HepG2 (cell line): ENCODE measurements around the gene ZNF23. TPM values are rescaled to one million over a fixed set of nuclear protein-coding genes. Genes with fewer than 3 reads are reported as not detected.

Experiments
- CCDC6 ChIP-seq: sonication (generic); formaldehyde crosslinking; IDR thresholded peaks from 2 replicates; pipeline ENCODE4 v1.8.1; 2022; ENCODE audit warnings: mild to moderate bottlenecking, missing genetic modification reagents, moderate library complexity
- CHCHD3 ChIP-seq: sonication (generic); formaldehyde crosslinking; IDR thresholded peaks from 2 replicates; pipeline ENCODE4 v1.8.0; 2022; ENCODE audit warnings: mild to moderate bottlenecking, missing genetic modification reagents, moderate library complexity
- DNMT3B ChIP-seq: conservative IDR thresholded peaks from 2 replicates; pipeline ENCODE4 v1.6.1; 2016; ENCODE audit warnings: missing biosample characterization, control low read depth
- GATAD2A ChIP-seq: IDR thresholded peaks from 2 replicates; pipeline ENCODE4 v1.6.1; 2016
- IKZF5 ChIP-seq: IDR thresholded peaks from 2 replicates; pipeline ENCODE4 v1.6.1; 2018; ENCODE audit warnings: missing genetic modification reagents, mild to moderate bottlenecking, missing compliant biosample characterization
- KLF16 ChIP-seq, 2 experiments: sonication (generic) in 1 of 2; formaldehyde crosslinking in 1 of 2; IDR thresholded peaks; 2 replicates each; pipeline versions ENCODE4 v1.6.1 to v1.8.0; 2016 to 2023; ENCODE audit warnings: missing genetic modification reagents in 2 of 2, missing compliant biosample characterization in 1 of 2
- NCOA1 ChIP-seq: sonication (generic); formaldehyde crosslinking; IDR thresholded peaks from 2 replicates; pipeline ENCODE4 v1.9.0; 2021; ENCODE audit warnings: missing genetic modification reagents
- NFKBIZ ChIP-seq: IDR thresholded peaks from 2 replicates; pipeline ENCODE4 v1.6.1; 2018; ENCODE audit warnings: missing genetic modification reagents, missing compliant biosample characterization
- RXRA ChIP-seq: sonication (generic); formaldehyde crosslinking; IDR thresholded peaks from 2 replicates; pipeline ENCODE4 v1.5.1; 2020; ENCODE audit warnings: missing genetic modification reagents
- SMYD3 ChIP-seq: sonication (generic); formaldehyde crosslinking; IDR thresholded peaks from 2 replicates; pipeline ENCODE4 v1.8.1; 2023; ENCODE audit warnings: mild to moderate bottlenecking, missing genetic modification reagents
- SNAI1 ChIP-seq: sonication (generic); formaldehyde crosslinking; IDR thresholded peaks from 2 replicates; pipeline ENCODE4 v1.5.0; 2020; ENCODE audit warnings: mild to moderate bottlenecking, missing genetic modification reagents, borderline replicate concordance
- TP53 ChIP-seq: sonication (generic); formaldehyde crosslinking; conservative IDR thresholded peaks from 2 replicates; pipeline ENCODE4 v1.4.0; 2020; ENCODE audit warnings: missing genetic modification reagents
- XRCC5 ChIP-seq: fragments of 200-400 bp; formaldehyde crosslinking; optimal IDR thresholded peaks from 2 replicates; pipeline ENCODE3; 2017; ENCODE audit warnings: mild to moderate bottlenecking, low read length
- ZBTB20 ChIP-seq: sonication (generic); formaldehyde crosslinking; IDR thresholded peaks from 2 replicates; pipeline ENCODE4 v1.8.1; 2023; ENCODE audit warnings: missing genetic modification reagents, low read depth, mild to moderate bottlenecking, borderline replicate concordance
- ZNF143 ChIP-seq: sonication (generic); formaldehyde crosslinking; IDR thresholded peaks from 2 replicates; pipeline ENCODE4 v1.4.0; 2020; ENCODE audit warnings: missing genetic modification reagents
- ZNF160 ChIP-seq: sonication (generic); formaldehyde crosslinking; IDR thresholded peaks from 2 replicates; pipeline ENCODE4 v1.8.0; 2022; ENCODE audit warnings: mild to moderate bottlenecking, inconsistent platforms, missing genetic modification reagents
- ZNF18 ChIP-seq: sonication (generic); formaldehyde crosslinking; IDR thresholded peaks from 2 replicates; pipeline ENCODE4 v1.8.0; 2022; ENCODE audit warnings: mild to moderate bottlenecking, missing genetic modification reagents; ENCODE audit not compliant: insufficient replicate concordance
- ZNF274 ChIP-seq: sonication (generic); formaldehyde crosslinking; IDR thresholded peaks from 2 replicates; pipeline ENCODE4 v1.5.1; 2020; ENCODE audit warnings: mild to moderate bottlenecking, missing genetic modification reagents
- ZNF562 ChIP-seq: sonication (generic); formaldehyde crosslinking; IDR thresholded peaks from 2 replicates; pipeline ENCODE4 v1.8.0; 2022; ENCODE audit warnings: missing genetic modification reagents, borderline replicate concordance
- ZNF644 ChIP-seq: IDR thresholded peaks from 2 replicates; pipeline ENCODE4 v1.6.1; 2016; ENCODE audit warnings: low read depth
- ZNF800 ChIP-seq: sonication (generic); formaldehyde crosslinking; IDR thresholded peaks from 2 replicates; pipeline ENCODE4 v1.4.0; 2020; ENCODE audit warnings: missing genetic modification reagents
- polyA plus RNA-seq, 8 experiments: library from polyadenylated mRNA; depleted of rRNA in 3 of 8; stranded (reverse) in 7 of 8; unstranded in 1 of 8; fragments of >200 nt; fragmentation: Illumina TruSeq in 4 of 8; extraction: Trizol in 4 of 8; gene quantifications; 2 replicates each; pipeline versions ENCODE4 v1.2.1 to v1.2.3, GENCODE V29; 2011 to 2016; ENCODE audit warnings: low read depth in 4 of 8, missing spikeins in 1 of 8, mixed read lengths in 1 of 8; ENCODE audit not compliant: insufficient read depth in 1 of 8
- total RNA-seq, 5 experiments: library from RNA; depleted of rRNA; stranded (reverse); fragments of >200 nt; fragmentation: Illumina TruSeq; extraction: Trizol; gene quantifications; 2 replicates each; pipeline ENCODE4 v1.2.3, GENCODE V29; 2016; ENCODE audit warnings: low read depth in 1 of 5
- TF ChIP-seq, protein P1 (sequence below): sonication (generic); formaldehyde crosslinking; IDR thresholded peaks from 2 replicates; pipeline ENCODE4 v1.5.0; 2020; ENCODE audit warnings: mild to moderate bottlenecking, missing genetic modification reagents
- TF ChIP-seq, protein P2 (sequence below): sonication (generic); formaldehyde crosslinking; IDR thresholded peaks from 2 replicates; pipeline ENCODE4 v1.8.0; 2022; ENCODE audit warnings: missing genetic modification reagents, mild to moderate bottlenecking, borderline replicate concordance

Gene ZNF23
- total and polyA plus RNA-seq, 2 of the 13 experiments (the other 11 are each of a cell fraction or from before 2014, with no cell fraction given) = 8.6 to 12.2 TPM

DNA sequence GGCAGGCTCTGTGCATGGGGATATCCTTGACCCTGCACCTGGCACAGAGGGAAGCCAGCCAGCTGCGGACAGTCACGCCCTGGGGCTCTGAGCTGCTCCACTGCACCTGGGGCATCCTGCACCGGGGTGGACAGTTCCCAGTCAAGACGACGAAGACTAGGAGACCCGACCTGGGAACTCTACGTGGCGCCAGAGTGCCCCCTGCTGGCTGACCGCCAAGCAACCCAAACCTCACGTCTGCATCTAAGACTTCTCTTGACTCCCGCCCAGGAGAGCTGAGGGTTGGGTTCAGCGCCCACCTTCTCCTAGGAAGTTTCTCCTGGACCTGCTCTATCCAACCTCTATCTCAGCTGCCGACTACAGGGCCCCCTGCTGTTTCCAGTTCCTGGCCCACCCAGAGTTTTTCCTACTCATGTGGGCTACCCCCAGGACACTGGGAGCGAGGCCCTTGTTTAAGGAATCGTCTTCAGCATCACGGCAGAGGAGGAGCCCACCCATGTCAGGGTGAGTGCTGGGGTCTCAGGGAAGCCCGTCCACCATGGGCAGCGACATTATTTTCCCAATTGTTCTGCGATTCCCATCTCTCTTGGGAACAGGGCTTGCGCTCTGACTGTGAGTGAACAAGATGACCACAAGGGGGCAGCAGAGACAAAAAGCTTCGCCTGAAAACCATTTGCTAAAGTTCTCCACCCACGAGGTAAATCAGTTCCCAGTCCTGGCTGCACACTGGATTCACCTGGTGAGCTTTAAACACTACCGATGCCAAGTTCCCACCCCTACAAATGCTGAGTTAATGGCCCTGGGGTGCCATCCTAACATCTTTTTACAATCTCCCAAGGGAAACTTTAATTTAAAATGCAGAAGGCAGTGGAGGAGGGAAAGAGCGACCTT lies 49.5 kb downstream of the ZNF23 start (continued):
- TF ChIP-seq ZBTB20 (CRISPR knock-in tag) (no peak), ZNF800 (CRISPR knock-in tag) (no peak), ZNF18 (CRISPR knock-in tag) (no peak), TP53 (CRISPR knock-in tag) (no peak), IKZF5 (0 out of 2 replicates have a peak, but pooled peaks have one; percentile 32), SMYD3 (CRISPR knock-in tag) (no peak), XRCC5 (peak; percentile 59), RXRA (CRISPR knock-in tag) (no peak), KLF16 (CRISPR knock-in tag; IDR thresholded peaks at IDR 0.05) (0 out of 4 replicates have a peak, but pooled peaks of 1 of the 2 experiments have one; percentile 28), ZNF562 (CRISPR knock-in tag) (no peak), DNMT3B (no peak), ZNF644 (CRISPR knock-in tag) (no peak), CHCHD3 (CRISPR knock-in tag) (no peak), ZNF274 (no peak), NFKBIZ (CRISPR knock-in tag) (no peak), ZNF160 (CRISPR knock-in tag) (no peak), ZNF143 (0 out of 2 replicates have a peak, but pooled peaks have one; percentile 23), SNAI1 (no peak), GATAD2A (CRISPR knock-in tag) (0 out of 2 replicates have a peak, but pooled peaks have one; percentile 39), NCOA1 (CRISPR knock-in tag) (no peak), CCDC6 (CRISPR knock-in tag) (no peak)
- TF ChIP-seq, protein P1, sequence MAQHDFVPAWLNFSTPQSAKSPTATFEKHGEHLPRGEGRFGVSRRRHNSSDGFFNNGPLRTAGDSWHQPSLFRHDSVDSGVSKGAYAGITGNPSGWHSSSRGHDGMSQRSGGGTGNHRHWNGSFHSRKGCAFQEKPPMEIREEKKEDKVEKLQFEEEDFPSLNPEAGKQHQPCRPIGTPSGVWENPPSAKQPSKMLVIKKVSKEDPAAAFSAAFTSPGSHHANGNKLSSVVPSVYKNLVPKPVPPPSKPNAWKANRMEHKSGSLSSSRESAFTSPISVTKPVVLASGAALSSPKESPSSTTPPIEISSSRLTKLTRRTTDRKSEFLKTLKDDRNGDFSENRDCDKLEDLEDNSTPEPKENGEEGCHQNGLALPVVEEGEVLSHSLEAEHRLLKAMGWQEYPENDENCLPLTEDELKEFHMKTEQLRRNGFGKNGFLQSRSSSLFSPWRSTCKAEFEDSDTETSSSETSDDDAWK (CRISPR knock-in tag) = no peak
- TF ChIP-seq, protein P2, sequence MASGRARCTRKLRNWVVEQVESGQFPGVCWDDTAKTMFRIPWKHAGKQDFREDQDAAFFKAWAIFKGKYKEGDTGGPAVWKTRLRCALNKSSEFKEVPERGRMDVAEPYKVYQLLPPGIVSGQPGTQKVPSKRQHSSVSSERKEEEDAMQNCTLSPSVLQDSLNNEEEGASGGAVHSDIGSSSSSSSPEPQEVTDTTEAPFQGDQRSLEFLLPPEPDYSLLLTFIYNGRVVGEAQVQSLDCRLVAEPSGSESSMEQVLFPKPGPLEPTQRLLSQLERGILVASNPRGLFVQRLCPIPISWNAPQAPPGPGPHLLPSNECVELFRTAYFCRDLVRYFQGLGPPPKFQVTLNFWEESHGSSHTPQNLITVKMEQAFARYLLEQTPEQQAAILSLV (CRISPR knock-in tag) = no peak
